H1 (cell line): ENCODE results near the gene NAV2. TPM values are rescaled to one million over a fixed set of nuclear protein-coding genes. Genes with fewer than 3 reads are reported as not detected.

Experiments used
- CBX5 ChIP-seq: fragments of 300-800, 300-1000 bp; sonication (generic); IDR thresholded peaks from 2 replicates; pipeline ENCODE4 v1.7.1; 2016; ENCODE audit warnings: antibody characterized with exemption, low read length, low read depth
- CEBPB ChIP-seq: IDR thresholded peaks from 2 replicates; pipeline ENCODE4 v1.6.1; 2012; ENCODE audit warnings: low read depth, low read length
- CHD7 ChIP-seq: fragments of 300-600 bp; sonication (generic); IDR thresholded peaks from 2 replicates; pipeline ENCODE4 v1.7.1; 2012; ENCODE audit warnings: low read length, moderate library complexity, mild to moderate bottlenecking, inconsistent platforms; ENCODE audit not compliant: insufficient replicate concordance
- CTCF ChIP-seq, 3 experiments: IDR thresholded peaks; 1 replicate in 2 of 3; 2 replicates in 1 of 3; pipeline versions ENCODE4 v1.5.1 to v1.6.1; 2011; ENCODE audit warnings: low read length in 3 of 3, mild to moderate bottlenecking in 3 of 3, inconsistent platforms in 2 of 3, low read depth in 1 of 3, moderate library complexity in 1 of 3; ENCODE audit not compliant: insufficient read depth in 1 of 3; ENCODE audit errors: control extremely low read depth in 1 of 3
- GABPA ChIP-seq: IDR thresholded peaks from 2 replicates; pipeline ENCODE4 v1.6.1; 2011; ENCODE audit warnings: mild to moderate bottlenecking, low read length, moderate library complexity, borderline replicate concordance; ENCODE audit not compliant: insufficient read depth
- HDAC2 ChIP-seq, 2 experiments: fragments of 300-600 bp in 1 of 2; sonication (generic) in 1 of 2; IDR thresholded peaks; 2 replicates each; pipeline ENCODE4 v1.6.1; 2011 to 2012; ENCODE audit warnings: low read depth in 2 of 2, low read length in 2 of 2, mild to moderate bottlenecking in 2 of 2, moderate library complexity in 2 of 2, borderline replicate concordance in 1 of 2, inconsistent platforms in 1 of 2
- RBBP5 ChIP-seq: IDR thresholded peaks from 2 replicates; pipeline ENCODE4 v1.7.1; 2012; ENCODE audit warnings: low read depth, mild to moderate bottlenecking, inconsistent platforms, low read length, moderate library complexity, borderline replicate concordance
- polyA plus RNA-seq, 7 experiments: library from polyadenylated mRNA; depleted of rRNA in 3 of 7; stranded (reverse) in 5 of 7; unstranded in 2 of 7; fragments of >200 nt in 5 of 7; fragments of 200-250 nt in 2 of 7; gene quantifications; 1 replicate in 5 of 7; 2 replicates in 1 of 7; 4 replicates in 1 of 7; pipeline versions ENCODE4 v1.2.1 to v1.2.3, GENCODE V29; 2011 to 2013; ENCODE audit warnings: missing spikeins in 2 of 7, mixed read lengths in 2 of 7
- total RNA-seq: library from RNA; stranded (reverse); fragmentation: NEBNext Ultra II Directional; extraction: Animal tissue kit (Norgen Biotek cat#: 25700); gene quantifications from 2 replicates; pipeline ENCODE4 v1.2.1, GENCODE V29; 2021

NAV2 gene
- total and polyA plus RNA-seq, 2 of the 8 experiments (the other 6 are each of a cell fraction or from before 2014, with no cell fraction given): 35.6 to 73.6 TPM

GRCh38 chr11:19723572-19724342 is 11.1 kb downstream of the NAV2 start (continued):
- no peak for TF ChIP-seq CHD7
- no peak for TF ChIP-seq RBBP5
- TF ChIP-seq CTCF (IDR thresholded peaks at IDR 0.05; ENCODE audit: control extremely low read depth in 1 of 3, insufficient read depth in 1 of 3, low read depth in 1 of 3, low read length in 3 of 3): no peak
- TF ChIP-seq CBX5: no peak
- TF ChIP-seq CEBPB: no peak
- TF ChIP-seq GABPA: no peak
- TF ChIP-seq HDAC2 (IDR thresholded peaks at IDR 0.05; ENCODE audit: borderline replicate concordance in 1 of 2, low read depth in 2 of 2, low read length in 2 of 2): no peak
